ENCODE results near the gene GRIK5. TPM values are rescaled to one million over a fixed set of nuclear protein-coding genes. Genes with fewer than 3 reads are reported as not detected.
"Not testable (repeated sequence)": the region's sequence is repeated elsewhere in the genome, so short reads cannot be mapped to it uniquely, and the experiment has no call there.

GRIK5 gene, protein sequence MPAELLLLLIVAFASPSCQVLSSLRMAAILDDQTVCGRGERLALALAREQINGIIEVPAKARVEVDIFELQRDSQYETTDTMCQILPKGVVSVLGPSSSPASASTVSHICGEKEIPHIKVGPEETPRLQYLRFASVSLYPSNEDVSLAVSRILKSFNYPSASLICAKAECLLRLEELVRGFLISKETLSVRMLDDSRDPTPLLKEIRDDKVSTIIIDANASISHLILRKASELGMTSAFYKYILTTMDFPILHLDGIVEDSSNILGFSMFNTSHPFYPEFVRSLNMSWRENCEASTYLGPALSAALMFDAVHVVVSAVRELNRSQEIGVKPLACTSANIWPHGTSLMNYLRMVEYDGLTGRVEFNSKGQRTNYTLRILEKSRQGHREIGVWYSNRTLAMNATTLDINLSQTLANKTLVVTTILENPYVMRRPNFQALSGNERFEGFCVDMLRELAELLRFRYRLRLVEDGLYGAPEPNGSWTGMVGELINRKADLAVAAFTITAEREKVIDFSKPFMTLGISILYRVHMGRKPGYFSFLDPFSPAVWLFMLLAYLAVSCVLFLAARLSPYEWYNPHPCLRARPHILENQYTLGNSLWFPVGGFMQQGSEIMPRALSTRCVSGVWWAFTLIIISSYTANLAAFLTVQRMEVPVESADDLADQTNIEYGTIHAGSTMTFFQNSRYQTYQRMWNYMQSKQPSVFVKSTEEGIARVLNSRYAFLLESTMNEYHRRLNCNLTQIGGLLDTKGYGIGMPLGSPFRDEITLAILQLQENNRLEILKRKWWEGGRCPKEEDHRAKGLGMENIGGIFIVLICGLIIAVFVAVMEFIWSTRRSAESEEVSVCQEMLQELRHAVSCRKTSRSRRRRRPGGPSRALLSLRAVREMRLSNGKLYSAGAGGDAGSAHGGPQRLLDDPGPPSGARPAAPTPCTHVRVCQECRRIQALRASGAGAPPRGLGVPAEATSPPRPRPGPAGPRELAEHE
- total RNA-seq, result 6.9 TPM

DNA sequence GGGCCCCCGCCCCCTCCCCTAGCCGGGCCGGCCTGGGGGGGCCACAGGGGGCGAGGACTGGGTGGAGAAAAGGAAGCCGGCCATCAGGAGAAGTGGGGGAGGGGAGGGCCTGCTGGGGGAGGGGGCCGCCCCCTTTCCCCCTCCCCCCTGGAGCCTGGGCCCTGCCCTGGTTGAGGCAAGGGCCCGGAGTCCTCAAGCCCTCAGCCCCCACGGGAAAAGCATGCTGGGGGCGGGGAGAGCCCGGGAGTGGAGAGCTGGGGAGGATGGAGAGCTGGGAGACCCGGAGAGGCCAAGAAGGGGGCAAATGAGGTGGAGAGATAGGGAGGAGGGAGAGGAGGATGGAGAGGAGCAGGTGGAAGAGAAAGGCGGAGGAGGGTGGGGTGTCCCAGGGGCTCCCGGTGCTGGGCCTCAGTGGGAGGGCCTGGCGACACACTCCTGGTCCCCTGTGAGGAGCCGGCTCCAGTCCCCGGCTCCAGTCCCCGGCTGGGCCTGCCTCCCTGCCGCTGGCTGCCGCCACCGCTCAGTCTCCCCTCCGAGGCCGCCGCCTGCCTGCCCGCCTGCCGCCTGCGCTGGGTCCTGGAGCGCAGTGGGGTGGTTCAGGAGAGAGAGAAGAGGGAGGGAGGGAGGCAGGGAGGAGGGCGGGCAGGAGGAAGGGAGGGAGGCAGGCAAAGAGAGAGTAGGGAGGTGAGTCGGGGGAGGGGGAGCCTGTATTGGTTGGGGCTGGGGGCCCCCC lies at the start of gene GRIK5:
TSS of gene GRIK5 (minus strand) at position 588 of the 733 bp plus-strand sequence. CDS start 4,436 bp downstream, outside the sequence.
- DNase-seq (ENCODE audit: low spot score), result no peak

DNA sequence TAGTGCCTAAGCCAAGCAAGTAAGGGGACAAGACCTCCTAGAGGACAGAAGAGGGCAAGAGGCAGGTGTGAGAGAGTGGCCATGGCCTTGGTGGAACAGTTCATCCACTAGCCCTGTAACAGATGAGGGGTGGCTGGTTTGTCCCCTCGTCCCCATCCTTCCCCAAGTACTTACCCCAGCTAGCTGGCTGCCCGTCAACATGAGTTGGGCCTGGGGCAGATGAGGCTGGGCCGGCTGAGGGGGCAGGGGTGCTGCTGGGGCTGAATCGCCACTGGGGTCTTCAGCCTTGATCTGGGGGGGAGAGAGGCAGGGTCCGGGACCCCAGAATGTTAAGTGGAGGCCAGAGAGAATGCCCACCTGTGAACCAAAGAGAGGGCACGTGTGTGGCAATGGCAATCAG lies 47.1 kb upstream of the GRIK5 start:
- DNase-seq (ENCODE audit: low spot score), result no peak

DNA sequence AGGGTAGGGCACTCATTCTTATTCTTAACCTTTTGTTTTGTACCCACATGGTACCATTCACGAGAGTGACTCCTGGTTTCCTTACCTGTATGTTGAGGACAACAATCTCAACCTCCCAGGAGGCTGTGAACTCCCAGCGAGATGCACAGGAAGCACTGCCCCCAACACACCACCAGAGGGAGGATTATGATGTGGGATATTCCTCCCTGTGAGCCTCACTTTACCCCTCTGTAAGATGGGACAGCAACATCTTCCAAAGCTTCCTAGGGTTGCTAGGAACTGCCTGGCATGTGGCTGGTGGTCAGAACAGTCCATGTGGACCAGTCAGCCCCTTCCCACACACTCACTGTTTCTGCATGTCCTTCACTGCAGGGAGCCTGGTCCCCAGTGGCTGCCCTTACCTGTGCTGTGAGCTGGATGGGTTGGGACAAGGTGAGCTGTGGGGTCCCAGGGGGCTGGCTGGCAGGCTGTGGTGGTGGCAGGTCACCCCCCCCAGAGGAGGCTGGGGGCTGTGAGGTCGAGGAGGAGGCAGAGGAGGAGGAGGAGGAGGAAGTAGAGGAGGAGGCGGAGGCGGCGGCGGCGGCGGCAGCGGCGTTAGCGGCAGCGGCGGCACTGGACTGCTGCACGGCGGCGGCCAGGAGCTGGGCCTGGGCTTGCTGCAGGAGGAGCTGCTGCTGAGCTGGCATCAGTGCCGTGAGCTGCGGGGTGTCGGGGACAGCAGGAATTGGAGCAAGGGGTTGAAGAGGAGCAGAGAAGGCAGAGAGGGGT lies 46.5 kb upstream of the GRIK5 start:
- no peak for DNase-seq (ENCODE audit: low spot score)

DNA sequence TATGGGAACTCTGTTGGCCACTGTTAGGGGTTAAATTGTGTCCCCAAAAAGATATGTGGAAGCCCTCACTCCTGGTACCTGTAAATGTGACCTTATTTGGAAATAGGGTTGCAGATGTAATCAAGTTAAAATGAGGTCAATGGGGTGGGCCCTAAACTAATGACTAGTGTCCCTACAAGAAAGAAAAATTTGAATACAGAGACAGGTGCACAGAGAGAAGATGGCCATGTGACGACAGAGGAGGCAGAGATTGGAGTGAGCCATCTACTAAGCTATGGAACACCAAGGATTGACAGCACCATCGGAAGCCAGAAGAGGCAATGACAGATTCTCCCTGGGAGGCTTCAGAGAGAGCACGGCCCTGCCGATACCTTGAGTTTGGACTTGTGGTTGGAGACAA lies 45.7 kb upstream of the GRIK5 start:
- no peak for DNase-seq (ENCODE audit: low spot score)

DNA sequence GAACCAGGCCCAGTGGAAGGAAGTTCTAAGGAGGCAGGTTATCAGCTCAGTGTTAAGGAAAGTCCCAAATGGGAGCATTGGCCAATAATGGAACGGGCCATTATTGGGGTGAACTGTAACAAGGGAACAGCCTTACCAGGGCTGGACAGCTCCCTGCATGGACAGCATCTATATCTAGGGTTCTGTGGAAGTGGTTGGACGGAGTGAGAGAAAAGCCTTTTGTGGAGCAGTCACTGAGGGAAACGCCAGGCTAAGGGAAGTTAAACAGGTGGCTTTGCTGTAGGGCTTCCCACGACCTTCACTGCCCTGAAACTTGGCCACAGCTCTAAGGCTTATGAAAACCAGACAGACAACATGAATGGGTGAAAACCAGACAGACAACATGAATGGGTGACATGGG lies 45.2 kb upstream of the GRIK5 start:
- no peak for DNase-seq (ENCODE audit: low spot score)

DNA sequence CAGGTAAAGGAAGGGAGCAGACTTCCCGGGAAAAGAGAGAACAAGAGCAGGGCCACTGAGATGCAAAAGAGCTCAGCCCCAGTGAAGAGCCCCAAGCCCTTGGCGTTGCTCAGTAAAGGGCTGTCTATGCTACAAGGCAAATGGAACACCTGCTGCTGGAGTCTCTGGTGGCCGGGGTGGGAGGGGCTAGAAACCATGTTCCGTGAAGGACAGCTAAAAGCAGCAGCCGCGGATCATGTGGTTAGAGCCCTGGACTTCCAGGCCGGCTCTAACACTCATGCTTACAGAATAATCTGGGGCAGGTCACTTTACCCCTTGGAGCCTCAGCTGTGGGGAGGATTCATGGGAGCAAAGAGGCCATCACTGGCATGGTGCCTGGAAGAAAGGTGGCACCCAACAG lies 44.4 kb upstream of the GRIK5 start:
- no peak for DNase-seq (ENCODE audit: low spot score)

DNA sequence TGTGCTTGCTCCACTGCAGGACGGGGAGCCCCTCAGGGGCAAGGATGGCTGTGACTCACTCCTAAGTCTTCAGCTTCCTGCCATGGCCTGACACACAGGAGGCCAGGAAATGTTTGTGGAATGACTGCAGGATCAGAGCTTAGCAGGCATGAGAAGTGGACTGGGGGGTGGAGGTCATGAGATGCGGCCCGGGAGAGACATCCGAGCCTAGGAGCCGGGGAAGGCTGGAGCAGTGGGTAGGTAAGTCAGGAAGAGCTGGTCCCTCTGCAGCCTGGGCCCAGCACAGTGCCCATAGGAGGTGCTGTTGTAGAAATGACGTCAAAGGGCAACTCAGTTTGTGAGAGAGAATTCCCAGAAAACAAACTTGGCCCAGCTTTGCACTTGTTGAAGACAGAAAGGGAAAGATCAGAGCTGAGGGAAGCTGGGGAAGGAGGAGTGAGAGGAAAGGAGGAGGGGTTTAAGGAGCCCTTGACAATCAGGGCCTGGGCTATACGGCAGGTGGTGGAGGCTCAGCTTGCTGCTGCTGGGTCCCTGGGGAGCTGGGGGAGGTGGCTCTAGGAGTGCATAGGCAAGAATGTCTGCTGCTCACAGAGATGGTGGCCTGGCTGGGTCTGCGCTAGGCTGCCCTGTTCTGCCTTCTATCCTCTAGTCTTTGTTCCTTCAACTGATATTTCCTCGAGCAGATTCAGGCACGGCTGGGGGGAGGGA lies 43.8 kb upstream of the GRIK5 start:
- no peak for DNase-seq (ENCODE audit: low spot score)

DNA sequence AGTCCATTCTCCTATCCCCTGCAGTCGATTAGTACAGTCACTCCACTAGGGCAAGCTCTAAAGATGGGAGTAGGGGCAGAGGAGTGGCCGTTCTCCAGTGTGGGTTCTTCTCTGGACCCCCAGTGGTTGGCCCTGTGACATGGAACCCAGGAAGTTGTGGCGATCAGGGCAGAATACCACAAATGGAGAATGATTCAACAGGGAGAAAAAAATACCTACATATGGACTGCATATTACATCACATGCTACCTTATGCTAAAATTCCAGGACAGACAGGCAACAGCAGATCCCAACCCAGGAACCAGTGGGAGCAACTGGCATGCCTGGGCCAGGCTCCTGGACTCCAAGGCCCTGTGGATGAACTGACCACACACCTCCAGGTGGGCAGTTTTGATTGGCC lies 41.8 kb upstream of the GRIK5 start:
- no peak for DNase-seq (ENCODE audit: low spot score)

DNA sequence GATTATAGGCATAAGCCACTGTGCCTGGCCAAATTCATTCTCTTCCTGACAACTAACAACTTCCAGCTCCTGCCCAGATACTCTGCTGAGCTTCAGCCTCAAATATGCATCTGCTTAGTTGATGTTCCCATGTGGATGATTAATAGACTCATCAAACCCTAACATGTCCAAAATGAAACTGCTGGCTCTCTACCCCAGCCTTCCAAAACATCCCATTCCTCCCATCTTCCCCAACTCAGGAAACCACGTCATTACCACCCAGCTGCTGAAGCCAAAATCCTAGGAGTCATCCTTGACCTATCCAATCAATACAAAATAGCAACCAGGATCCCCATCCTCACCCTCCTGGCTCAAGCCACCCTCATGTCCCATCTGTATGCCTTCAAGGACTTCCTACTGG lies 41.4 kb upstream of the GRIK5 start:
- no peak for DNase-seq (ENCODE audit: low spot score)

DNA sequence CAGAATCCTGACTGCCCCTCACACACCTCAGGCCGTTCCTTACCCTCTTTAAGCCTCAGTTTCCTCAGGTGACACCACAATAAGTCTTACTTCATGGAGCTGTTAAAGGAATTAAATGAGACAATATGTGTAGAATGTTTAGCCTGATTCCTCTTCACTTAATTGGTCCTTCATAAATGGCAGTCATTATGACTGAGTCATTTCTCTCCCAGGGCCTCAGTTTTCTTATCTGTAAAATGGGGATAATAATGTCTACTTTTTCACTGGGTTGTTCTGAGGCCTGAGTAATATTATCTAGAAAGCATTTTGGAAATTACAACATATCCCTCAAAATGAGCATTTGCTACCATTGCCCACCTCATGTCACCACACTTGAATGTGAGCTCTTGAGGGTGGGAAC lies 40.7 kb upstream of the GRIK5 start:
- DNase-seq (ENCODE audit: low spot score), result no peak

DNA sequence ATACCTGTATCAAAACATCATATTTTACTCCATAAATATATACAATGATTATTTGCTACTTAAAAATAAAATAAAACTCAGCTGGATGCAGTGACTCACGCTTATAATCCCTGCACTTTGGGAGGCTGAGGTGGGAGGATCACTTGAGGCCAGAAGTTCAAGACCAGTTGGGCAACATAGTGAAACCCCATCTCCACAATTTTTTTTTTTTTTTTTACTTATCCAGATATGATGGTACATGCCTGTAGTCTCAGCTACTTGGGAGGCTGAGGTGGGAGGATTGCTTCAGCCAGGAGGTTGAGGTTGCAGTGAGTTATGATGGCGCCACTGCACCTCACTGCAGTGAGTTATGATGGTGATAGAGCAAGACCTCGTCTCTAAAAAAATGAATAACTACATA lies 39.9 kb upstream of the GRIK5 start:
- no peak for DNase-seq (ENCODE audit: low spot score)

DNA sequence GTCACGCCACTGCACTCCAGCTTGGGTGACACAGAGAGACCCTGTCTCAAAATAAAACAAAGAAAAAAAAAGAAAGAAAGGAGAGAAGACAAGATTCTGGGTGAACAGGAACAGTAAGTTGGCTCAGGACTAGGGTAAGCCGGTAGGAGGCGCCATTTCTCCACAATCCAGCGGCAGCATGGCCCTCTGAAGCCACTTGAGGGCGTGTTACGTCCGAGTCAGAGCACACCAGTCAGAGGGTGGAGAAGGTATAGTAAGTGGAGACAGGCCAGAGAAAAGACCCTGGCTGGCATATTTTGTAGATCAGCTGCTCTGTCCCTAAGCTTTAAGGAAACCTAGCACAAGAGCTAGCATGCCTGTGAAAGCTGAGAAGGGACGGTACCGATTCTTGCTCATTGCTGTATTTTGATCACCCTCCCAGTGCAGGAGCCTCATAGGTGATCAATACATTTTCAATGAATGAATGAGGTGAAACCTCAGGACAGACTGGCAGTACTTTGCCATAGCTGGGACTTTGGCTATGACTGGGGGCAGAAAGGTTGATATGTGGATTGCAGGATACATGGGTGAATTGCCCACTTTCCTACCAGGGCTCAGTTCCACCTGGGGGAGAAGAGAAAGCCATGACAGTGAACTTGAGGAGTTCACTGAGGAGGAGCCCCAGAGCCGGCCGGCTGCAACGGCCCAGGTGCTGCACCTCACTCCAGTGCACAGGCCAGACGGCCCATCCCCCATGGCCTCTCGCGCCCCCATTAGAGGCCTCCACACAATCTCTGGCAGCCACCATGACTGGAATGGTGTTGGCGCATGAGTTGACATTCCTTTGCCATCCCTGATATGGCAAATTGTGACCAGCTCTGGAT lies 38.8 kb upstream of the GRIK5 start:
- DNase-seq (ENCODE audit: low spot score), result peak; percentile 78

DNA sequence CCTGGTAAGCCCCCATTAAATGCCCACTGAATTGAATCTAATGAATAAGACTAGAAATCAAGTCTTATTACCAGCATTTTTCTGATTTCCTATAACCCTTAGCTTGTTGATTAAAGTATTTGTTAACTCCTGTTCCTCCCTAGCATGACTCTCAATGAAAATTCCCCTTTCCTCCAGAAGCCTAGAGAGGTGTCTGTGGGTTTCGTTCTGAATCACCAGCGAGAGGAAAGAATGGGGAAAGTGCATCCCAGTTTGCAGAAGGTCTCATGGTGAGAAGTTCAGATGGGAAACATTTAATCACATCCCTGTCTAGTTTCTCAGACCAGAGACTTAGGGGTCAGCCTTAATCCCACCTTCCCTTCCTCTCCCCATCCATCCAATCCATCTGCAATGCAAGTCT lies 35.4 kb upstream of the GRIK5 start:
- no peak for DNase-seq (ENCODE audit: low spot score)

DNA sequence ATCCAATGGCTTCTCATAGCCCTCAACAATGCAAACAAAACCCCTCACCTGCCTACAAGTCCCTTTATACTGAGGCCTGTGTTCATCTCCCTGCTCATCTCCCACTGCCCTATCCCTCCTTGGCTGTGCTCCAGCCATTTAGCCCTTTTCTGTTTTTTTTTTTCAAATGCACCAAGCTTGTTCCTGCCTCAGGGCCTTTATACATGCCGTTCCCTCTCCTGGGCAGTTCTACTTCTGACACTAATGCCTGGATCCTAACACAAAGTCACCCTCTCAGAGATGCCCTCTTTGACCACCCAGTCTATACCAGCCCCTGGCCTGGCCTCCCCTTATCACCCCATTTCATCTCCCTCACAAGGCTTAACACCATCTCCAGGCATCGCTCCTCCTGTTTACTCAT lies 32.9 kb upstream of the GRIK5 start:
- no peak for DNase-seq (ENCODE audit: low spot score)

DNA sequence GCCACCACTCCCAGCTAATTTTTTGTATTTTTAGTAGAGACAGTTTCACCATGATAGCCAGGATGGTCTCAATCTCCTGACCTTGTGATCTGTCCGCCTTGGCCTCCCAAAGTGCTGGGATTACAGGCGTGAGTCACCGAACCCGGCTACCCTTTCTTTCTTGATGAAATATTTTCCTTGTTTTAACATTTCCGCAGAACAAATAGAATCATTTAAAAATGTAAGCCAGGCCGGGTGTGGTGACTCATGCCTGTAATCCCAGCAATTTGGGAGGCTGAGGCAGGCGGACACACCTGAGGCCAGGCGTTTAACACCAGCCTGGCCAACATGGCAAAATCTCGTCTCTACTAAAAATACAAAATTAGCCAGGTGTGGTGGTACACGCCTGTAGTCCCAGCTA lies 30.2 kb upstream of the GRIK5 start:
- not testable (repeated sequence) for DNase-seq (ENCODE audit: low spot score)

DNA sequence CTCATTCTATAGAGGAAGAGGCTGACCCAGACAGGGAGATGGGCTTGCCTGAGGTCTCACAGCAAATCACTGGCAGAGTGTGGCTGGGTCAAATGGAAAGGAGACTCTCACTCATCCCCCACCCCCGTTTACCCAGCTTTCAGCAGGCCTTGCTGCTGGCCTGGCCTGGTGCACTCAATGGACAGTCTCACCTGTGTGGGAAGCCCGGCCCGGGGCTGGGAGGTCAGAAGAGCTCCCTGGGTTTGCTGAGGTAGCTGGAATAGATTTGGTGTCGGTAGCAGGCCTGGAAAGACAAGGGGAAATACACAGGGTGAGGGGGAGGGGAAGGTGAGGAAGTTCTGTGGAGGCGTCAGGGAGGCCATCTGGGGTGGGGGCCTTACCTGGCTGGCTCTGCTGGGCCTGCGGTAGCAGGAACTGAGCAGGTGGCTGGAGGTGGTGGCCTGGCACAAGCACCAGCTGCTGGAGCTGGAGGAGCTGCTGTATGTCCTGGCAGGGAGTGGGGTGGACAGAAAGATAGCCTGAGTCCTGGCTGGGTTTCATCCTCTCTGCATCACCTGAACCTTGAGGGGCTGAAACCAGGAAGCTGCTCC lies 29.4 kb upstream of the GRIK5 start:
- DNase-seq (ENCODE audit: low spot score), result no peak

DNA sequence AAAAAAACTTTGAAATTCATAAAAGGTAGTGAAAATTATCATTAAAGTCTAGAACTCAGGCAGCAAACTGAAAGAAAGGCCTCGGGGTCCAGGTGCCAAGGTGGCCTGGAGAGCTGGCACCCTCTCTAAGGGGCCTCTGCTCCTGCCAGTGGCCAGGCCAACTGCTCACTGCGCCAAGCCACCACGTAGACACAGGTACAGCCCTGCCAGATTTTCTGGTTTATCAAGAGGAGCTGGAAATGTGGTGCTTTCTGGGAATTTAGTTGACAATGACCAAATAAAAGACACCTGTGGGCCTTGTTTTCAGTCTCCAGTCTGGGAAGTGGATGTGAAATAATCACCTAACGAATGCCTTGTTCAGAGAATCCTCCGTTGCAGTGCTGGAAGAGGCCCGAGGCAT lies 28.8 kb upstream of the GRIK5 start:
- DNase-seq (ENCODE audit: low spot score), result no peak

DNA sequence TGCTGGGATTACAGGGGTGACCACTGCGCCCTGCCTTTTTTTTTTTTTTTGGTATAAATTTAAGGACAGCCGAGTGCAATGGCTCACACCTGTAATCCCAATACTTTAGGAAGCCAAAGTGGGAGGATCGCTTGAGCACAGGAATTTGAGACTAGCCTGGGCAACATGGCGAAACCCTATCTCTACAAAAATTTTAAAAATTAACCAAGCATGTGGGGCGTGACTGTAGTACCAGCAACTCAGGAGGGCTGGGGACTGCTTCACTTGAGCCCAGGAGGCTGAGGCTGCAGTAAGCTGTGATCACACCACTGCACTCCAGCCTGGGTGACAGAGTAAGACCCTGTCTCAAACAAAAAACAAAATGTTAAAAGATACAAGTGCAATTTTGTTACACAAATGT lies 27.5 kb upstream of the GRIK5 start:
- DNase-seq (ENCODE audit: low spot score), result no peak

DNA sequence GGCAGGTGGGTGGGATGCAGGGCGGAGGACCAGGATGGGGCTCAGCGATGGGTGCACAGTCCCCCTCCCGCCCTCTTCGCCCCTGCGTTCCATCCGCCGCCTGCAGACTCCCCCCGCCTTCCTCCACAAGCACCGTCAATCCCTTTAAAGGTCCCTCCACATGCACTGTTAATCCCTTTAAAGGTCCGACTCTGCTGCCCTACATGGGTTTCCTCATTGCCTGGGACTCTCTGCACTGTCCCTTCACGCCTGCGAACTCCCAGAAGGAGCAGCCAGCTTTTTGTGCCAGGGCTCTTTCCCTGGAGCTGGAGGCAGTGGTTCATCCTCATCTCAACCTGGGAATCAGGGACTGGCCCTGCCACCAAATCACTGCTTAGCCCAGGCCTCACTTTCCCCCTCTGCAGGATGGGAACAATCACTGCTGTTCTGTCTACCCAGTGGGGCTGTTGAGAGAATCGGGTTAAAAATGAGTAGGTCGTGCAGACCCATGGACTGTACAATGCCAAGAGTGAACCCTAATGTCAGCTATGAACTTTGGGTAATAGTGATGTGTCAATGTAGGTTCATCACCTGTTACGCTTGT lies 26.3 kb upstream of the GRIK5 start:
- no peak for DNase-seq (ENCODE audit: low spot score)

All from ureter (tissue), 1 donor.